Measurements from ENCODE around the gene RARRES2.
"Not testable (repeated sequence)": the region's sequence is repeated elsewhere in the genome, so short reads cannot be mapped to it uniquely, and the experiment has no call there.

Gene RARRES2

DNA sequence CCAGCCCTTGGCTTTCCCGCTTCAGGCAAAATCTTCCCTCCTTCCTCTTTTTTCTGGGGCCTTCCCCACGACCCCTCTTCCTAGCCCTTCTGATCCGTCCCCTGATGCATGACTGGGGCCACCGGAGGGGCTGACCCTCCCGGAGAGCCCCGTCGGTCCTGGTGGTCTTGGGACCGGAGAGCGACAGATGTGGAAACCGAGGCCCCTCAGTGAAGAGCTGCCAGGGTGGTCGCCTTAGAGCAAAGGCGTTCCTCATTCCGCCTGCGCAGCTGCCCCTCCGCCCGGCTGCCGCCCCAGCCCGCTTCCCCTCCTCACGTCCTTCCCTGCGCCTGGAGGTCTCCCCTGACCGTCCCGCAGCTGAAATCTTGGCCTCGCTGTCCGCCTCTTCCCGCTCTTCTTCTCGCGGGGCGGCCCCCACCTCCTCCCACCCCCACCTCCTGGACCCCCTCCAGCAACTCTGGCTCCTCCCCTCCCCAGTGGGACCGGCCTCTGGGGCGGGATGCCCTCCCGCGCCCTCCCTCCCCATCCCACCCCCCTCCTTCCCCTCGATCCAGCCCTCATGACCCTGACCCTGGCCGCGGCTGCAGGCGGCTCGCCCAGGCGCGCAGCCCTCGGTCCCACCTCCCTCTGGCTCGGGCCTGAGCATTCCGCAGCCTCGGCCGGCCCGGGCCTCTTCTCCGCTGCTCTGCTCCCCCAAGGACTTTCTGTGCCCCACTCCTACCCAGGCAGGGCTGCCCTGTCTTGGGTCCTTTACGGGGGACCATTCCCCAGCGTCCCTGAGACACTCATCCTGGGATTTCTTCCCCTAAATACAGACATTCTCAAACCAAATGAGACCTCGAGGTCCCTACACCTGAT is at the start of gene RARRES2:
TSS of gene RARRES2 (minus strand) at position 367 of the 858 bp plus-strand sequence. CDS start 1,020 bp downstream, outside the sequence.
- DNase-seq = no peak

DNA sequence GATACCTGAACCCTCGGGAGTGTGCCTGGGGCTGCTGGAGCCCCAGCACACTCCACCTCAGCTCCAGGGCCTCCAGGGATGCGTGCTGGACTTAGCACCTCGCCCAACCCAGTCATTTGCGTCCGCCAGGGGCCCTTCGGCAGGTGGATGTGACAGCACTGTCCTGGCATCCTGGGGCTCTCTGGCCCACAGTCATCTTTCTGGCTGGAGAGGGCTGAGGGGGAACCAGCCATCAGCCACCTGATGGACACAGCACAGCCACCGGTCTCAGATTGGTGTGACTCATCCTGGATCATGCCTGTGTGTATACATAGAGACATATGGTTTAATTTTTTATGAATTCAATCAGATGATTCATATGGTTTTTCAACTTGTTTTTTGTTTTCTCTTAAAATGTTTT is 48.8 kb upstream of the RARRES2 start:
- DNase-seq = no peak

DNA sequence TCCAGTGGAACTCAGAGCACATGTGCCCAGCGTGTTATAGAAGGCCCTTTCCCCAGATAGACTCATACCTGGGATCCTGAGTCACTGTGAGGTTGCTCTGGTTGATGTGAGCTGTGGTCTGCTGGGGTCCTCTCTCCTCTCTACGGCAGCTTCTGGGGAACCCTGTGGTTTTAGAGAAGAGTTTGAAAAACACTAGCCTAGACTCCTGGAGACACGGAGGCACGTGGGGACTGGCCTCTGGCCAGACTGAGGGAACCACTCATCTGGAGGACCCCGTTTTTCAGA is 48.0 kb upstream of the RARRES2 start:
- no peak for DNase-seq

DNA sequence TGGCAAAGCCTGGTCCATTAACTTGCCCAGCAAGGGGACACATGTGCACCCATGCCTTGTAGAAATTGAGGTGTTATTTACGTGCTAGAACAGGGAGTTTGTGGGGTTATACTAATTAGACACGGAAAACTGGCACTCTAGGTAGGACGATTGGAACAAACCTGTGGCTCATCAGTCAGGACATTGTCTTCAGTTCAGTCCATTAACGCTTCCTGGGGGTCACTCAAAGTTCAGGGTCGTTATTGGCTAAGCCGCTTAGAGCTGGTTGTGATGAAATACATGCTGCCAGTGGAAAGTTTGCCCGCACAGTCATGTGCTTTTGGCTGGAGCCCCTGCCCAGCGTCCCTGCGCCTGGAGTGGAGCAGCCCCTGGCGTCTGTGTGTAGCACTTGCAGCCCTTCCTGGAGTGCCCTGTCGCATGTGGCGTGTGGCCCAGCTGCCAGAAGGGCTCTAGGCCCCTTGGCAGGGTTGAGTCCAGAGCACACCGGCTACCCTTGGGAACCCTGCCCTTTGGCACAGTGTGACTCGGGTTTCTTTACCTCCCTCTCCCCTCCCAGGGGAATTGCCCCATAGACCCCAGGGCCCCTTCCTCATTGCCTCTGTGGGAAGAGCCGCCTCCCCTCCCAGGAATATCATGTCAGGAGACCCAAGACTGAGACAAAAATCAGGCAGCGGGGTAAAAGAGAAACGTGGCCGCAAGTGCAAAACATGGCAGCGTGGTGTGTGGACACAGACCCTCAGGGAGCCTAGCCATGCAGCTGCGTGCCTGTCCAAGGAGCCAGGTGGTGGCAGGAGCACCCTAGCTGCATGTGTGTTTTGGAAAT is 47.5 kb upstream of the RARRES2 start:
- no peak for DNase-seq

DNA sequence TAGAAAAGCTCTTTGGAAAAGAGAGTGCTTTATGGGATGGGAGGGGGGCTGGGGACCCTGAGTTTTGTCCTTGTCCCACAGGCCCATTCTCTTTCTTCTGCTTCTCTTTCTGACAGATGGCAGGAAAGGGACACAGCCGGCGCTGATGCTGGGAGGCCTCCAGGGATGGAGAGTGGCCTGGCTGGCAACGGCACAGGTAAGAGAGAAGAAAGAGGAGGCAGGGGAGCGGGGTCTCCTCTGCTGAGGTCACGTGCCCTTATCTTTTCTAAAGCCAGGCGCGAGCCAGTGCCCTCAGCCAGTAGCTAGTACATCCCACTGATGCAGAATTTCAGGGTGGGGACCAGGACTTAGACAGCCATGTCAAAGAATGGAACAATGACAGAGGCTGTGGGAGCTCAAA is 46.9 kb upstream of the RARRES2 start:
- no peak for DNase-seq

DNA sequence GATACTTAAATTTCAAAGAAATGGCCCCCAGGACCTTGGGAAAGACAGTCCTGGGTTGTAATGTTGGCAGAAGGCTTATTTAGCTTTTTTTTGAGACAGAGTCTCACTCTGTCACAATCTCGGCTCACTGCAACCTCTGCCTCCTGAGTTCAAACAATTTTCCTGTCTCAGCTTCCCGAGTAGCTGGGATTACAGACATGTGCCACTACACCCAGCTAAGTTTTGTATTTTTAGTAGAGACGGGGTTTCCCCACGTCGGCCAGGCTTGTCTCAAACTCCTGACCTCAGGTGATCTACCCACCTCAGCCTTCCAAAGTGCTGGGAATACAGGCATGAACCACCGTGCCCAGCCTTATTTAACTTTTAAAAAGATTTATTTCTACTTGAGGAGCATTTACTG is 44.5 kb upstream of the RARRES2 start:
- not testable (repeated sequence) for DNase-seq

DNA sequence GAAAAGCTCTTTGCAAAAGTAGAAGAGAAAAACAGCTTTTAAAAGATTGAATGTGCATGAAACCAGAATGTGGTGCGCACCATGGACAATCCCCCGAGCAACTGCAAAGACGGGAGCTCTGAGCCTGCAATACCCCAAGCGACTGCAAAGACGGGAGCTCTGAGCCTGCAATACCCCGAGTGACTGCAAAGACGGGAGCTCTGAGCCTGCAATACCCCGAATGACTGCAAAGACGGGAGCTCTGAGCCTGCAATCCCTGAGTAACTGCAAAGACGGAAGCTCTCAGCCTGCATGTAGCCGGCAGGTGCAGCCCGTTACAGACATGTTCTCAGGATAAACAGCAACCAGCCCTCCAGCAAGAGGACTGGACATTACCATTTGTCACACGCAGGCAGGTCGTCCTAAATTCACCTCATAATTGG is 43.9 kb upstream of the RARRES2 start:
- no peak for DNase-seq

DNA sequence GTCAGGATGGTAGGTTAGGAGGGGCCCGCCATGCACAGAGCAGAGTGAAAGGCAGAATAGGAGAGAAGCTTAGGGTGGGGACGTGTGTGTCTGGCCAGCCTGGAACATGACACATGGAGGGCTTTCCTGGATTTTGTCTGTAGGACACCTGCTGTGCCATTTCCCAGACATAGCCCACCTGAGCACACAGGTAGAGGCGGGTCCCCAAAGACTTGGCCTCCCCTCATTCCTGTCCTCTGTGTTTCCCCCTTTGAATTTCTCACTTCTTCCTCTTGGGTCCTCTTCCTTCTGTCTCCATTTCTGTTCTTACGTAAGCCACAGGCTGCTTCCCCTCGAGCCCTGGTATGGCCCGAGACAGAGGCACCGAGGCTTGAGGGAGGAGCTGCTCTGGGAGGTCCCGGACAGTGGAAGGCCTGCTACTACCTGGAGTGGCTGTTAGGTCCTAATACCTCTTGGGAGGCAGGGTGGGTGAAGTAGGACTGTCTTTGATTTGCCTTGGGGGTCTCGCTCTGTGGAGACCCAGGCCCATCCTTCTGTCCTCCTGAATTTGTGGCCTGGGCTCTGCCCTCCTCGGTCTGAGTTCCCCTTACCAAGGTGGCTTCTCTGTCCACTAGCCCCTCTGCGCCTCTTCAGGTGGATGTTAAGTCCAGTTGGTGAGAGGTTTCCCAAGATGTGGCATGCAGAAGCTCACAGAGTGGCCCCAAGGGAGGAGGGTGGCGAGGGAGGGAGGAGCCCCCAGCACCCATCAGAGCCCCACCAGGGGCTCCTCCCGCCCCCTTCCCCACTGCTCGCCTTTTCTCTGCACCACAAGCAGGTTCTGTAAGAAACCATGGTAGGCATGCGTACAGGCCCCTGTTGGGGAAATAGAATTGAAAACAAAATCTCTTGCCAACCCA is 43.2 kb upstream of the RARRES2 start:
- DNase-seq = no peak

DNA sequence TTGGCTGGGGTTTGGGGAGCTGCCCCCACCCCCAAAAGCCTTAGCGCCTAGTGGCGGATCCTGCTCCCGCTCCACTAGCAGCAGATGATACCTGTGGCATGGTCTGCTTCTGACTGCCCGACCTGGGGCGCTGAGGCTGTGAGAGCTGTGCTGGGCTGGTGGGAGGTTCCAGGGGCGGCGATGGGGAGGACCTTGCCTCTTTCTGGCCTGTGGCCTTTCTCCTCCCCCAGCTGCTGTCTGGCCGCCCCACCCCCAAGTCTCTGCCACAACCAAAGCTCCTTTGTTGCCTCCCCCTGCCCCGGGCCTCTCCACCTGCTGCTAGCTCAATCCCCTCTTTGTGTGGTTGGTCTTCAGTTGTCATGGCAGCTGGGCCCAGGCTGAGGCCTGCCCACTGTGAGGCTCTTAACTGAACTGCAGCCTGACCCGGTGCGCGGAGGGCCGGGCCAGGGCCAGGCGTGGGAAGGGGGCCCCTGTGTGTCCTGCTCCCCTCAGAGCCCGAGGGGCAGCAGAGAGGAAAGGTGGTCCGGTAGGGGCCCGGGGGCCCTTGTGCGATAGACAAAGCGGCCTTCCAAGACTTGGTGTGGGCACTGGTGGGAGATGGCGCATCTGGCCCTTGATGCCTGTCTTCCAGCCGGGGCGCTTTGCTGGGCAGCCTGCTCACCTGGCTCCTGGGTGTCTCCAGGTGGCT is 42.4 kb upstream of the RARRES2 start:
- no peak for DNase-seq

DNA sequence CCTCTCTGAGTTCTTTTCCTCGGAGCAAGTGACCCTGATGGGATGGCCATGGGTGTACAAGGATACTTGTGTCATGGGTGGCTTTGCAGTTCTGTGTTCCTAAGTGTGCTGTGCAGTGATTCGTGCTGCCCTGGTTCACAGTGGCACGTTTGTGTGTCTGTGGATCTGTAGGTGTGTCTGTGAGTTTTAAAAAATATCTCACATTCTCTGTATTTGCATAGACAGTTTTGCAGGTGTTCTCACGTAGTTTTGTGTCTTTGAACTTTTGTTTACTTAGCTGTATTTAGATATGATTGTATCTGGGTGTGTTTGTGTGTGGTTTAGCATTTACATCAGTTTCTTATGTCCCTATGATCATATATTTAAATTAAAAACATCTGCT is 41.4 kb upstream of the RARRES2 start:
- DNase-seq = no peak

DNA sequence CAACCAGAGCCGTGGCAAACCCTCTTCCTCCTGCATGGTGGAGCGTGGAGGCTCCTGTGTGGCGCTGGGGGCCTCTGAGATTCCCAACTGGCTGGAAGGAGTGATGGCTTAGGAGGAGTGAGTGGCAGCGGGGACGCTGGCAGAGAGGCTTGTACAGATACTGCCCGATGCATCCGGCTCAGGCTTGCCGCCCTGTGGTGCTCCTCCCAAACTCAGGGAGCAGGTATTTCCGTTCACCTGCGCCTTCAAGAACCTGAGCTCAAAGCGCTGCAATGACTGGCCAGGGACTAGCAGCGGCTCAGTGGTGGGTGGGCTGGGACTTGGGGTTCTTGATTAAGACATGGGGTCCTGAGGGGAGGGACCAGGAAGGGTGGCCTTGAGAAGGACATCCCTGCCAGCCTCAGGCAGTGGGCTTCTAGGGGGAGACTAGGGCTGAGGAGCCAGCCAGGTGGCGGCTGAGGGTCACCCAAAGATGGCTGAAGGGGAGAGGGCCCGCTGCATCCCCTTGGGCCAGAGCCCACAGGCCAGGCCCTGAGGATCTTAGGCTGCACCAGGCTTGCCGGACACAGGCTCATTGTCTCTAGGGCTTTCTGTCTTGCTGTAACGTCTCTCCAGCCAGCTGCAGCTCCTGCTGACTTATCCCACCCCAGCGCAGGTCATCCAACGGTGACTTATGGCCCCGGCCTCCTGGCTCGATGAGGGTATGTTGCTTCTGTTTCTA is 40.9 kb upstream of the RARRES2 start:
- DNase-seq = no peak

DNA sequence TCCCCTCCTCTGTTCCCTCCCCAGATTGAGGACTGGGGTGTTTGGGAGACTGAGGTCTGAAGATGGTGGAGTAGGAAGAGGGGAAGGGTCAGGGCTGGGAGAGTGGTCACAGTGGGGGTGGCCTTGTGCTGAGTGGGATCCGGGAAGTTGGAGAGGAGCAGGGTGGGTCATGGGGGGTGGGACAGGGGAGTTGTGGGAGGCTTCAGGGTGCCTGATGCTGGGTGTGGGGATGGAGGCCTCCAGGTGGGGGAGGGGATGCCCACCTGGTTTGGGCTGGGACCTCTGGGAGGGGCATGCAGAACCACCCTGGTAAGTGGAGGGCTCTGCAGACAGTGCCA is 40.3 kb upstream of the RARRES2 start:
- DNase-seq = no peak

DNA sequence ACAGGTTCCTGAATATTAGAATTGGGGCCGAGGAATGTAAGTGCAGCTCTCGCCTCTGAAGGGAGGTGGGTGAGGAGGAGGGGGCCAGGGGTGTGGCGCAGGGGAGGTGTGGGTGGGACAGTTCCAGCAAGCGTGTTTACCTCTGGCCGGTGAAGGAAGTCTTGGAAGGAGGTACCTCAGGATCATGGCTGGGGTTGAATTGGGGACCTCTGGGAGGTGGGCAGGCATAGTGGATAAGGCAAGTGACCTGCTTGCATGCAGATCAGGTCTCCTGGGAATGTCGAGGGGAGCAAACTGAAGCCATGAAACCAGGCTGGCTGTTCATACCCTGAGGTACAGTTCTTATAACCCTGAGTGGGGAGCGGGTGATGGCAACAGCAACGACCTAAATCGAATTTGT is 39.7 kb upstream of the RARRES2 start:
- DNase-seq = no peak

DNA sequence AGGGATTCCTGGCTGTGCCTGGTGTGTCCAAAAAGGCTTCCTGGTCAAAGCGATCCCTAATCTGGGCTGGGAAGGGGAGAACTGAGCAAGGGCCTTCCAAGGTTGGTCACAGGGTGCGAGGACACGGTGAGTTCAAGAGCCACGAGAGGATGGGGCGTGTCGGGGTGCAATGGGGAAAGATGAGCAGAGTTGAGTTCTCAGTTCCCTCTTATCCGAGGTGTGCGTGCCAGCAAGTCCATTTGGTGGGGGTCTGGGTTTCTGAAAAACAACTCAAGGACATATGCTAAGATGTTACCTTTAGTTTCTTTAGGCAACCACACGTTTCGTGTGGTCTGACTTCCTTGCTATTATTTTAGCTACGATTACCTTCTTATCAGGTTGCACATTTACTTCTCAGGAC is 39.0 kb upstream of the RARRES2 start:
- DNase-seq = no peak

DNA sequence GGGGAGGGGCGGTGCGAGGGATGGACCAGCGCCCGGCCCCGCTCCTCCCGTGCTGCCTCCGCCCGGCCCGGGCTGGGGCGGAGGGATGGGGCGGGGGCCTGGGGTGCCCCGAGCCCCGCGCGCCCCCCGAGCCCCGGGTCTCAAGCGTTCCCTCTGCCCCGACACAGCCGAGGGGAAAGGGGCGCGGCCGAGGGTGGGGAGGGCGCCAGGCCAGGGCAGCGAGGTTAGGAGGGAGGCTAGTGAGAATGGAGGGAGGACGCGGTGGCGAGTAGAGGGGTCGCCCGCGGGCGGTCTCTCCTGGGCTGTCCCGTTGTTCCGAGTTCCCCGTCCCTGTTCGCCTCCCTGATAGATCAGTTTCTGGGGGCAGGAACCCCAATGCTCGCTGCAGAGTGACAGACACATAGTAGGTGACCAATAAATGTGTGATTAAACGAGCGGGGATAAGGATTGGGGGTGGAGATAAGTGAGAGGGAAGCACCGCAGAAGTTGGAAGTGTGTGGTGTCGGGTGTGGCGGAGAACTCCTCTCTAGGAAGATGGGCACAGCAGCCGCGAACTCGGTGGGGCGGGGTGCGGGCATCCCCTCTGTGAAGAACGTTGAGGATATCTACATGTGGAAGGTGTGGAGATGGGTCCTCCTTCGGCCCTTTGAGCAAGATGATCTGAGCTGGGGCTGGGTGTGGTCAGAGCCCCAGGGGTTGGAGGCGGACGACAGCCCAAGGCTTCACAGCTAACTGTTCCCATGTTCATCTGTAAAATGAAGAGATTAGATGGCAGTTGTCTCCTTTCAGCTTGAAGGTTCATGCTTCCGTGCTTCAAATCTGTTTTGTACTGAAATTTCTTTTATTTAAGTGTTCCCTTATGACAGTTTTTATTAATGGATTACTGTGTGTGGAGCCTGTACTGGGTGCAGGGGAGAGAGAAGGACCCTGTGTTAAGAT is 38.3 kb upstream of the RARRES2 start:
- no peak for DNase-seq

DNA sequence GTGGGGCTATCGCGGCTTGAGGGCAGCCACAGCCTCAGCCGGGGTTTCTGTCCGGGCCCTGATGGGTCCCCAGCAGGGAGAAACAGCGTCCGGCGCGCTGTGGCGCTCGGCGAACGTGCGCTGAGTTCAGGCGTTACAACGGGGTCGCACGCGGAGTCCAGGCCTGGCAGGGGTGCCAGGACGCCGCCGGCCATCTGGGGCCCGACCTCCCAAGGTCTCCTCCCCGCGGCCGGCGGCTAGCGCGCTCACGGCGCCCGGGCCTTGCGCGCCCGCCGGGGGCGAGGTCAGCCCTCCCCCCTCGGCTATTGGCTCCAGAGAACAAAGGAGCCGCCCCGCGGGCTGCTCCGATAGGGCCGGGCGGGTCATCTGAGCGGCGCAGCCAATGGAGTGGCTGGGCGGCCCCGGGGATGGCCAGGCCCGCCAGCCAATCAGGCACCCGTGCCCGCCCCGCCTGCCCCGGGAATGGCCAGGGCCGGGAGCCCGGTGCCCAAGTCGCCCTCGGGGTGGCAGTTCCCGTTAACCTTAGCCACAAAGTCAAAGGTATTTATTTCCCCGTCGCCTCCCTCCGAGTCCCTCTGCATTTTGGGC is 37.5 kb upstream of the RARRES2 start, which contains the start of gene ZNF775:
TSS of gene ZNF775 (plus strand) at position 478 of the 588 bp plus-strand sequence. CDS start 9,141 bp downstream, outside the sequence.
- peak; percentile 97 for DNase-seq

DNA sequence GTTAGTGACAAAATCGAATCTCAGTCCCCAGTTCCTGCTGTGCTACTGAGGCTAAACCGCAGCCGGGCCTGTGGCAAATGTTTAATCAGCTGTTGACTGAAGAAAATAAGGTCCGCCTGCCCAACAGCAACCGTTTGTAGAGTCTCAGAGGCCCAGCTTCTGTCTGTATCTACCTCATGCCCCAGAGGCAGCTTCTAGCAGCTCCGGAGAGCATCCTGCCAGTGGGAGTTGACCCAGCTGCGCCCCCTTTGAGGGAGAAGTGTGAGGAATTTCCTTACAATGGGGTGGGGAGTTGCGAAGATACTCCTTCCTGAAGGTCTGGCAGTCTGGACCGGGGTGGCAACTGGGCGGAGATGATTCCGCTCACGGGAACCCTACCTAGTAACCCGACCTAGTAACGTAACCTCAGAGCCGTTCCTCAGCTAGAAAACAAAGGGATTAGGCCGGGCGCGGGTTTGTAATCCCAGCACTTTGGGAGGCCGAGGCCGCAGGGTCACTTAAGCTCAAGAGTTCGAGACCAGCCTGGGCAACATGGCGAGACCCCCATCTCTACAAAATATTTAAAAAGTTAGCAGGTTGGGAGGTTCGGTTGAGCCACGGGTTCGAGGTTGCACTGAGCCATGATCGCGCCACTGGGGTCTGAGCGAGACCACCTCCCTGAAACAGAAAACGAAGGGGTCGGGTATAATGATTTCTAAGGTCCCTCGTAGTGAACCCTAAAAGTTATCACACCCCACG is 36.9 kb upstream of the RARRES2 start:
- peak; percentile 57 for DNase-seq

DNA sequence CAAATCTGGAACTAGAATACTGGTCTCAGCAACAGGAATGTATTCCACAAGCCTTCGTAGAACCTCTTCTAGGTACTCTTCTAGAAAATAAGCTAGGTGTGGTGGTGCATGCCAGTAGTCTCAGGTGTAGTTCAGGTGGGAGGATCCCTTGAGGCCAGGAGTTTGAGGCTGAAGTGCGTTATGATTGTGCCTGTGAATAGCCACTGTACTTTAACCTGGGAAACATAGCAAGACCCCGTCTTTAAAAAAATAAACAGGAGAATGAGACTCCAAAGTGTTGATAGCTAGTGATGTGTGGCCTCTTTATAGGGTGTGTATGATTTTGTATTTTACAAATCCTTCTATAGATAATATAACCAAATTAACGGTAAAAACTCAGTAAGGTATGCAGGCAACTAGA is 36.2 kb upstream of the RARRES2 start:
- DNase-seq = no peak

DNA sequence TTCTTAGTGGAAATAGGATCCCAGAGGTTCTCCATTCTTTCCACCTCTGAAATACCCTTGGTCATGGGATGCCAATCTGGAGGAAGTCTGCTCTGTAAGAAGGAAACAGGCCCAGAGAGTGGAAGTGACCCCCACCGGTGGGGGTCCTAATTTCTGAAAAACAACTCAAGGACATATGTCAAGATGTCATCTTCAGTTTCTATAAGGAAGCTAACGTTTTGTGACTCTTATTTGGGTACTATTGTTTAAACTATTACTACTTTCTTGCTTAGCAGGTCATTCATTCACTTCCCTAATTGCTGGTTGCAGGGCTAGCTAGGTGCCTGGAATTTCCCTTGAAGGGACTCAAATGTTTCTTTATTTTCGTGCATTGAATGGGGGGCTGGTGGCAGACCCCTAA is 35.8 kb upstream of the RARRES2 start:
- DNase-seq = no peak

DNA sequence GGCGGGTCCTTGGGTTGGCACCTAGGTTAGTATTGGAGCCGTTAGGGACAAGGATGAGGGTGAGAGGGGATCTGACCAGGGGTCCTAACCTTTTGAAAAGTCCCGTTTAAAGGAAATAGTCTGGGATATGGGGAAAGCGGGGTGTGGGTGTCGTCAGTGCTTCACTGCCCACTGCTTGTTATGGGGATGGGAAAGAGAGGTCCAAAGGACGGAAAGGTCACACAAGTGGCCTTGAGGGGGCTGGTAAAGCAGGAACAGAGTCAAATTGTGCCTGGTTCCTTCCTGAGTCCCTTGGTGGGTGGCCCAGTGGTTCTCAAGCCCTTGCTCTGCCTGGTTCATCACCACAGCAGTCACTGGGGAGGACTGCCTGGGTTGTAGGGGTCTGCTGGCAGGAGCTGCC is 35.1 kb upstream of the RARRES2 start:
- DNase-seq = no peak

Measured in 8988T (cell line).